IPS-NIHi11 (cell line): ENCODE measurements around the gene MFSD6L.

Source experiments
- DNase-seq: peaks from one replicate; pipeline ENCODE4 v3.0.0; 2012; ENCODE audit warnings: mixed read lengths, low spot score

MFSD6L gene, protein sequence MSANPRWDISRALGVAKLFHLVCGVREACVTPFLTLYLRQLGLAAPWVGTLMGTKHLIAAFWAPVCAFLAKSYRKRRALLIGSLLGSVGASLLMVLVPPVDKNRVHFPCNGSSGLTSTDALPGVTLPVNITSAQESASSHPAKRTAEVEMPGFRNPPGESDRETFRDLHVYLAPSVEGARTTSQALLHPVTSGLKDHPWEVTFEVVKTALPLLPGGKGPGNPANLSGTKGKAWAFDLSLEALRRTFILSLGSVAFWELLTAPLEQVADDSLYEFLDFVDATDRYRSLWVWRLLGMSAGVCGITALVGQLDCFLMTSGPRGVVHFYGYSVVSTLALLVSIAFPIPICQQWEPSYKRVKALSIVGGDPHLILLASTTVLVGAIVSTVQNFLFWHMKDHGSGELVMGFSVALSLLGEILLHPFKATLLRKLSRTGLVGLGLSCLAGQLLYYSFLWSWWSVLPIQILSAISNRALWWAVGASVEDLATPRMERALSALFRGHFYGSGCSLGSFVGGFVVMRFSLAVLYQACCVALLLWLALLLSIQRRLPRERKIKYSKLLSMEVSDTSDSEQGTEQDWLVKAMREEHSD

GRCh38 chr17:8798846-8799569 is at the start of gene MFSD6L:
Gene MFSD6L (minus strand): TSS chr17:8799365. CDS start chr17:8799120, 245 bp downstream.
- peak; percentile 93 for DNase-seq

- DNase-seq, result no peak
These were observed 48.7 kb upstream of the MFSD6L start for GRCh38 chr17:8847891-8848290.

- peak; percentile 85 for DNase-seq
These were observed 47.6 kb upstream of the MFSD6L start for GRCh38 chr17:8846768-8847211.

DNA sequence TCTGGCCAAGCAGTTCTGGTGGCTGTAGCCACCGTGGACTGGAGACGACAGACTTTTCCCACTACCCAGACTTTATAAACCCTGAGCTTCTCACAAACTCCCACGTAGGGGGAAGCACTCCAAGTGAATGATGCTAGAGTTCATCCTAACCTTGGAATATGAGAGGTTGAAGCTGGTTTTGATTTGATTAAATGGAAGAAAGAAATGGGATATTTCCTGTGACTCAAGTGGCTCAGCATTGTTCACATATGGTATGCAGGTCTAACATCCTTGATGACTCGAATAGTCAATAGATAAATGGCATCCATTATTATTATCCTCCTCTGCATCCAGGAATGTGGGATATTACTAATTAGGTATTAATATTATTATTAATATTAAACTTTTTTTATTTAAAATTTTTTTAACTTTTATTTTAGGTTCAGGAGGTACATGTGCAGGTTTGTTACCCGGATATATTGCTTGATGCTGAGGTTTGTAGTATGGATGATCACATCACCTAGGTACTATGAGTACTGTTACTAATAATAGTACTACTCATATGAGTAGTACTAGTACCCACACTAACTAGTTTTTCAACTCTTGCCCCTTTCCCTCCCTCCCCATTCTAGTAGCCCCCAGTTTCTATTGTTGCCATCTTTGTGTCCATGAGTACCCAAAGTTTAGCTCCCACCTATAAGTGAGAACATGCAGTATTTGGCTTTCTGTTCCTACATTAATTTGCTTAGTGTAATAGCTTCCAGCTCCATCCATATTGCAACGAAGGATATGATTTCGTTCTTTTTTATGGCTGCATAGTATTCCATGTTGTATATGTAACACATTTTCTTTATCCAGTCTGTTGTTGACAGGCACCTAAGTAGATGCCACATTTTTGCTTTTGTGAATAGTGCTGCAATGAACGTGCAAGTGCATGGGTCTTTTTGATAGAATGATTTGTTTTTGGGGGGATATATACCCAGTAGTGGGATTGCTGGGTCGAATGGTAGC is 45.4 kb upstream of the MFSD6L start:
- DNase-seq, result no peak

GRCh38 chr17:8843344-8843743 is 44.2 kb upstream of the MFSD6L start:
- no peak for DNase-seq

DNA sequence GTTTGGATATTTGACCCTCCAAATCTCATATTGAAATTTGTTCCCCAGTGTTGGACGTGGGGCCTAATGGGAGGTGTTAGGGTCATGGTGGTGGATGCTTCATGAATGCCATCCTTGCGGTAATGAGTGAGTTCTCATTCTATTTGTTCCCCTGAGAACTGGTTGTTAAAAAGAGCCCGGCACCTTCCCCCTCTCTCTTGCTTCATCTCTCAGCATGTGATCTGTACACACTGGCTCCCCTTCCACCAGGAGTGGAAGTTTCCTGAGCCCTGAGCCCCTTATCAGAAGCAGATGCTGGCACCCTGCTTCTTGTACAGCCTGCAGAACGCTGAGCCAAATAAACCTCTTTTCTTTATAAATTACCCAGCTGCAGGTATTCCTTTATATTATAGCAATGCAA is 42.7 kb upstream of the MFSD6L start:
- no peak for DNase-seq

GRCh38 chr17:8839410-8839935 is 40.3 kb upstream of the MFSD6L start:
- no peak for DNase-seq

- DNase-seq, result no peak
These were observed 39.5 kb upstream of the MFSD6L start for GRCh38 chr17:8838551-8839095.

- DNase-seq, result peak; percentile 63
These were observed 38.5 kb upstream of the MFSD6L start for GRCh38 chr17:8837563-8838075.

- no peak for DNase-seq
These were observed 37.8 kb upstream of the MFSD6L start for GRCh38 chr17:8836821-8837562.

GRCh38 chr17:8835631-8836364 is 36.6 kb upstream of the MFSD6L start:
- DNase-seq, result no peak

GRCh38 chr17:8835106-8835505 is 35.9 kb upstream of the MFSD6L start:
- DNase-seq, result no peak

DNA sequence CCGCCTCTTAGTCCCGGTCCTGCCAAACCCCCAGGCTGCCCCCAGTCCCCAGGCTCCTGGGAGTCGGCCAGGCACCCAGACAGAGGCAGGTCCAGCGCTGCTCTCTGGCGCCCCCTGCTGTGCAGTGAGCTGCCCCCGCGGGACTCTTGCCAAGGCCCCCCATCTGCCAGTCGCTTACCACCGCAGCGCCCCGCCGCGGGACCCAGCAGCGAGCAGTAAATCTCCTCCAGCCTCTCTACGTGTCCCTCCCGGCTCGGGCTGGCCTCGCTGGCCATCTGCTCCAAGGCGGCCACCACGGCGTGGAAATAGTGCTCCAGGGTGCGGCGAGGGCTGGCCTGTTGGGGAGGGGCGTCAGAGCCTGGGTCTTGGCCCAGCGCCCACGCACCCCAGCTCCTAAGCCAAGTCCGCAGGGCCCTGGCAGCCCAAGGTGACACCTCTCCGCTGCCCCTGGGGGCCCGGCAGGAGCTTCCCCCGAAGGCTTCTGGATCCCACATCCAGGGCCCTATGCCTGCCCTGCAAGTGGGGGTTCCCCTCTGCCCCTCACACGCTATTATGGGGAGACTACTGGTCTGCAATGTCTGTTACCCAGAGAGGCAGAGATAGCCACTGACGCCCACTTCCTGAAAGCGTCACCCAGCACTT is 33.7 kb upstream of the MFSD6L start:
- DNase-seq, result peak; percentile 90

GRCh38 chr17:8831234-8831849 is 32.2 kb upstream of the MFSD6L start:
- no peak for DNase-seq

- no peak for DNase-seq
These were observed 31.0 kb upstream of the MFSD6L start for GRCh38 chr17:8830141-8830540.

DNA sequence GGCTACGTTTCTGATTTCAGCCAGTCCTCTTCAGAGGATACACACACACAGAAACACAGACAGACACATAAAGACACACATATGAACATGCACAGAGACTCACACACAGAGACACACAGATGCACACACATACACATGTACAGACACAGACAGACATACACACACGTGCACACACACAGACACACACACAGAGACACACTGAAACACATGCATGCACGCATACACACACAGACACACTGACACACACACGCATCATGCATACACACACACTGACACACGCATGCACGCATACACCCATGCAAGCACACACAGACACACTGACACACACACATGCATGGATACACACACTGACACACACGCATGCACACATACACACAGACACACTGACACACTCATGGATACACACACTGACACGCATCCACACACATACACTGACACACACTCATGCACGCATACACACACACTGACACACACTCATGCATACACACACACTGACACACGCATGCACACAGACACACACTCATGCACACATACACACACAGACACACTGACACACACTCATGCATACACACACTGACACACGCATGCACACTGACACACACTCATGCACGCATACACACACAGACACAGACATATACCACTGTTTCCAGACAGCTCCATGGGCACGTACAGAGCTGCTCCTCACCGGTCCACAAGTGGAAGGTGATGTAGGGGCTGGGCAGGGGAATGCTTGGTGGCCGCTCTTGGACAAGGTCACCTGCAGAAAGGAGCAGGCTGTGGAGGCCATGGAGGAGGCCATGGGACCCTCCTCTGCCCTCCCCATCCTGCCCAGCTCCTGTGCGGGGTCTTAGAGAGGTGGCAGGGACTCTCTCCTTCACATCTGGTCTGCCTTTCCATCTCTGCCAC is 30.1 kb upstream of the MFSD6L start:
- no peak for DNase-seq

- DNase-seq, result no peak
These were observed 29.3 kb upstream of the MFSD6L start for GRCh38 chr17:8828517-8828875.
